NCI-H2081 treated with DMSO at 0.1 percent for 48 hours (cell line): ENCODE data around the gene CNGA4.
"Not testable (repeated sequence)": the region's sequence is repeated elsewhere in the genome, so short reads cannot be mapped to it uniquely, and the experiment has no call there.

Experiments used
- DNase-seq: peaks from one replicate; lab custom pipeline; 2025; lab: John Stamatoyannopoulos, UW

Gene CNGA4

DNA sequence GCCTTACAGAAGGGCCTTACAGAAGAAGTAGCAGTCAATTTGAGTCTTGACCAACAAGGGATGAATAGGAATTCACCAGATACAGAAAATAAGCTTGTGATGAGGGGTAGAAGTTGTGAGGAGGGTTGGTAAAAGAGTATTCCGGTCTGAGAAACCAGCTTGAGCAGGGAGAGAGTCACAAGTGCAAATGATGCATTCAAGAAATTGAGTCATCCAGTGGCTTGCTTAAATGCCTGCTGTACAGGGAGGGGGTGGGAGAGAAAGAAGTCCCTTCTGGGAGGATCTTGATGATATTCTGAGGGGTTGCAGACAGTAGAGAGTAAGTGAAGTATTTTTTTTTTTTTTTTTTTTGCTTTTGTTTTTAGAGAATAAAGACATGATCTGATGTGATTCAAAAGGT, 29.9 kb downstream of the CNGA4 start:
- no peak for DNase-seq

DNA sequence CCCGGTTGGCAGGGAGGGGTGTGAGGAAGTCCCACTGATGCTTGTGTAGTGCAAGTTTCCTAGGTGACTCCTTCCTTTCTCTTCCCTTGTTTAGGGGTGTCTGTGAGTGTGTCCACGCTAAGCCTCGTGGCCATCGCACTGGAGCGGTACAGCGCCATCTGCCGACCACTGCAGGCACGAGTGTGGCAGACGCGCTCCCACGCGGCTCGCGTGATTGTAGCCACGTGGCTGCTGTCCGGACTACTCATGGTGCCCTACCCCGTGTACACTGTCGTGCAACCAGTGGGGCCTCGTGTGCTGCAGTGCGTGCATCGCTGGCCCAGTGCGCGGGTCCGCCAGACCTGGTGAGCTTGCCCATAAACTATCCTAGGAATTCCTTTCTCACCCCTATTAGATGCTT, 31.1 kb downstream of the CNGA4 start:
- no peak for DNase-seq

DNA sequence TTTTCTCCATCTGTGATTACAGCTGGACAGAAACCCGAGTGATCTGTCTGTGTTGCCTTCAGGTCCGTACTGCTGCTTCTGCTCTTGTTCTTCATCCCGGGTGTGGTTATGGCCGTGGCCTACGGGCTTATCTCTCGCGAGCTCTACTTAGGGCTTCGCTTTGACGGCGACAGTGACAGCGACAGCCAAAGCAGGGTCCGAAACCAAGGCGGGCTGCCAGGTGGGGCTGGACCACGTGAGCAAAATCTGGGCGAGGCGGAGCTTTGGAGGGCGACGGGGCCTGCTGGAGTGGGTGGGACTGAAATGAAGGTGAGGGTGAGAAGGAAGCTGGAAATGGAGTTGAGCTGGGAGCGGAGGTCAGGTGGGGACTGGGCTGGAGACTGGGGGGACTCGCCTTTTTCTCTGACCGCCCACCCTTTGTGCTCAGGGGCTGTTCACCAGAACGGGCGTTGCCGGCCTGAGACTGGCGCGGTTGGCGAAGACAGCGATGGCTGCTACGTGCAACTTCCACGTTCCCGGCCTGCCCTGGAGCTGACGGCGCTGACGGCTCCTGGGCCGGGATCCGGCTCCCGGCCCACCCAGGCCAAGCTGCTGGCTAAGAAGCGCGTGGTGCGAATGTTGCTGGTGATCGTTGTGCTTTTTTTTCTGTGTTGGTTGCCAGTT, 31.8 kb downstream of the CNGA4 start:
- no peak for DNase-seq

GRCh38 chr11:6271598-6271997, 32.7 kb downstream of the CNGA4 start:
- no peak for DNase-seq

DNA sequence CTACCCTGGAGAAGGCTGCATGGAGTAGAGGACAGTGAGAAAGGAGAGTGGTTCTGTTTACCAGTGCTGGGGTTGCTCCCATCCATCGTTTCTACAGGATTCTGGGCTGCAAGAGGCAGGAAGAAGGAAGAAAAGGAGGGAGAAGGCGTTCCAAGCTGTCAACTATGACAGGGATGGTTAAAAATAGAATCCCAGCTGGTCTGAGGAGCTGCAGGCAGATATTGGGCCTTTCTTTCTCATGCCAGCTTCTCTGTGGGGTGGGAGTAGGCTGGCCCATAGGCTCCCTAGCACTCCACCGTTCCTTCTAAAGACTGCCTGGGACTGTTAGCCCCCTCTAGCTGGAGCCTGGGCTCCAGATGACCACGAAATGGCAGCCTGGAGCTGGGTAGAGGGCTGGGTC, 34.3 kb downstream of the CNGA4 start:
- no peak for DNase-seq

GRCh38 chr11:6280809-6281208, 41.9 kb downstream of the CNGA4 start:
- not testable (repeated sequence) for DNase-seq

- no peak for DNase-seq
These were observed 44.6 kb downstream of the CNGA4 start for GRCh38 chr11:6283453-6284023.

- DNase-seq, result no peak
These were observed 45.4 kb downstream of the CNGA4 start for GRCh38 chr11:6284250-6284649.

DNA sequence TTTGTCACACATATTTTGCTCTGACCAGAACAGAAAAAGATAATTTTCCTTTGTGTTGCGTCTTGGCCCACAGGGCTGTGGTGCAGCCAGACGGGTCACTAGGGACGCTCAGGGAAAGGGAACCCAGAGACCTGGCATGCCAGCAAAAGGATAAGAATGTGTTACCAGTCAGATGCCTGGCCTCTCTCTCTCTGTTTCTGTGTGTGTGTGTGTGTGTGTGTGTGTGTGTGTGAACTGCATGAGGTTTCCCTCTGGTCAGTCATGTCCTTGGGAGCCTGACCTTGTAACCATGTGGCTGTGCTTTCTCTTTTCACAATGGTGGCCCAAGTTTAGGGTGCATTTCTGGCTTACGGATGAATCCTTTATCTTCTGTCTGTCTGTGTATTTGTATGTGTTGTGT, 46.1 kb downstream of the CNGA4 start:
- no peak for DNase-seq
